Activated naive CD4-positive, alpha-beta T cell treated with anti-CD3 and anti-CD28 coated beads, Interleukin-2, amount 50 U/mL, for 72 hours (primary cell): ENCODE measurements around the gene METTL16. TPM values are rescaled to one million over a fixed set of nuclear protein-coding genes. Genes with fewer than 3 reads are reported as not detected.
A peak's percentile ranks its signal among the peaks of the same experiment; 100 is the strongest.
"Not testable (repeated sequence)": the region's sequence is repeated elsewhere in the genome, so short reads cannot be mapped to it uniquely, and the experiment has no call there.

ENCODE experiments used
- ATAC-seq, 2 donors: fragments of 150-1000 bp; cut with Tn5 transposase; 2 replicates each; pipeline ENCODE4 v1.10.0; 2021; ENCODE audit warnings: mild to moderate bottlenecking in 2 of 2, moderate library complexity in 2 of 2
- DNase-seq, 2 donors: peaks; one replicate each; pipeline ENCODE4 v3.0.0; 2021 to 2022; ENCODE audit warnings: low spot score in 2 of 2
- H3K27ac Mint-ChIP-seq, 2 donors: one replicate each; pipeline ENCODE4 v1.8.0; 2022; ENCODE audit warnings: mild to moderate bottlenecking in 2 of 2, mixed read lengths in 2 of 2
- H3K36me3 Mint-ChIP-seq, 2 donors: one replicate each; pipeline ENCODE4 v1.8.0; 2022; ENCODE audit warnings: mixed read lengths in 2 of 2
- H3K9me3 Mint-ChIP-seq, 2 donors: one replicate each; pipeline ENCODE4 v1.8.0; 2022; ENCODE audit warnings: mixed read lengths in 2 of 2
- total RNA-seq, 2 donors: library from RNA; stranded (reverse); gene quantifications; one replicate each; pipeline ENCODE4 v1.2.3, GENCODE V29; 2022

Gene METTL16
- total RNA-seq = 10 to 100 TPM; 41.3 to 50.7 TPM

GRCh38 chr17:2511462-2512369 is at the start of gene METTL16:
Gene METTL16, minus strand, starts transcription at chr17:2511888. Its CDS starts 9,557 bp downstream, at chr17:2502331.
- H3K36me3 Mint-ChIP-seq = peaks cover 10 to 11% of the 10 kb centered on the region in 2 donors
- no peak within 1 kb of the TSS for H3K27ac Mint-ChIP-seq
- ATAC-seq (peak; percentile 98), DNase-seq (peak; percentile 96 to 97)
- no peaks in the 10 kb centered on the region for H3K9me3 Mint-ChIP-seq

GRCh38 chr17:2560658-2561057 is 49.0 kb upstream of the METTL16 start:
- no peak overlapping the region for H3K27ac Mint-ChIP-seq

GRCh38 chr17:2551928-2552327 is 40.2 kb upstream of the METTL16 start:
- no peak overlapping the region for H3K27ac Mint-ChIP-seq
- peaks cover 0 to 8% of the 10 kb centered on the region in 2 donors for H3K9me3 Mint-ChIP-seq

More at GRCh38 chr17:2560658-2561057, 49.0 kb upstream of the METTL16 start:
- H3K9me3 Mint-ChIP-seq = peaks cover 0 to 11% of the 10 kb centered on the region in 2 donors
- no peak for DNase-seq
- ATAC-seq = no peak
- H3K36me3 Mint-ChIP-seq = no peaks in the 10 kb centered on the region

GRCh38 chr17:2551493-2551892 is 39.8 kb upstream of the METTL16 start:
- Mint-ChIP-seq H3K27ac (no peak overlapping the region), H3K9me3 (peaks cover 0 to 4% of the 10 kb centered on the region in 2 donors), H3K36me3 (no peaks in the 10 kb centered on the region)
- ATAC-seq (no peak), DNase-seq (no peak)

More at GRCh38 chr17:2551928-2552327, 40.2 kb upstream of the METTL16 start:
- no peaks in the 10 kb centered on the region for H3K36me3 Mint-ChIP-seq
- ATAC-seq (no peak), DNase-seq (no peak)

GRCh38 chr17:2549392-2550211 is 37.9 kb upstream of the METTL16 start:
- ATAC-seq (no peak), DNase-seq (no peak)
- no peaks in the 10 kb centered on the region for H3K36me3 Mint-ChIP-seq
- no peaks in the 10 kb centered on the region for H3K9me3 Mint-ChIP-seq
- H3K27ac Mint-ChIP-seq = no peak overlapping the region

- not testable (repeated sequence) for H3K36me3 Mint-ChIP-seq, H3K9me3 Mint-ChIP-seq, ATAC-seq, H3K27ac Mint-ChIP-seq, DNase-seq
Observed at GRCh38 chr17:2548026-2548425, 36.3 kb upstream of the METTL16 start.

GRCh38 chr17:2547176-2547575 is 35.5 kb upstream of the METTL16 start:
- H3K36me3 Mint-ChIP-seq = no peaks in the 10 kb centered on the region
- no peak overlapping the region for H3K27ac Mint-ChIP-seq
- no peak for DNase-seq
- ATAC-seq = no peak
- no peaks in the 10 kb centered on the region for H3K9me3 Mint-ChIP-seq

- peak overlapping the region in 1 of 2 donors; percentile 27 for H3K27ac Mint-ChIP-seq
- no peak for ATAC-seq
- no peaks in the 10 kb centered on the region for H3K9me3 Mint-ChIP-seq
Observed at GRCh38 chr17:2545393-2545792, 33.7 kb upstream of the METTL16 start.

GRCh38 chr17:2542456-2542855 is 30.8 kb upstream of the METTL16 start:
- Mint-ChIP-seq H3K36me3 (no peaks in the 10 kb centered on the region), H3K27ac (no peak overlapping the region), H3K9me3 (no peaks in the 10 kb centered on the region)
- DNase-seq = no peak
- peak in 1 of 2 donors; percentile 44 for ATAC-seq

More at GRCh38 chr17:2545393-2545792, 33.7 kb upstream of the METTL16 start:
- no peaks in the 10 kb centered on the region for H3K36me3 Mint-ChIP-seq
- DNase-seq = no peak

GRCh38 chr17:2542056-2542455 is 30.4 kb upstream of the METTL16 start:
- Mint-ChIP-seq H3K36me3 (no peaks in the 10 kb centered on the region), H3K9me3 (no peaks in the 10 kb centered on the region), H3K27ac (peak overlapping the region in 1 of 2 donors; percentile 22)
- no peak for ATAC-seq
- no peak for DNase-seq

- not testable (repeated sequence) for H3K9me3 Mint-ChIP-seq, H3K27ac Mint-ChIP-seq, DNase-seq, ATAC-seq, H3K36me3 Mint-ChIP-seq
Observed at GRCh38 chr17:2537579-2537978, 25.9 kb upstream of the METTL16 start.

- DNase-seq = no peak
- ATAC-seq = no peak
- no peaks in the 10 kb centered on the region for H3K9me3 Mint-ChIP-seq
- no peaks in the 10 kb centered on the region for H3K36me3 Mint-ChIP-seq
- no peak overlapping the region for H3K27ac Mint-ChIP-seq
Observed at GRCh38 chr17:2532146-2532720, 20.5 kb upstream of the METTL16 start.

GRCh38 chr17:2531243-2531954 is 19.7 kb upstream of the METTL16 start:
- not testable (repeated sequence) for DNase-seq, H3K36me3 Mint-ChIP-seq, H3K27ac Mint-ChIP-seq, H3K9me3 Mint-ChIP-seq
- ATAC-seq = peak; percentile 52 to 53

- not testable (repeated sequence) for H3K9me3 Mint-ChIP-seq, ATAC-seq, H3K36me3 Mint-ChIP-seq, DNase-seq, H3K27ac Mint-ChIP-seq
Observed at GRCh38 chr17:2521775-2522410, 10.2 kb upstream of the METTL16 start.

- ATAC-seq (no peak), DNase-seq (no peak)
- H3K27ac Mint-ChIP-seq = no peak overlapping the region
- no peaks in the 10 kb centered on the region for H3K36me3 Mint-ChIP-seq
- no peaks in the 10 kb centered on the region for H3K9me3 Mint-ChIP-seq
Observed at GRCh38 chr17:2521257-2521656, 9.6 kb upstream of the METTL16 start.

- H3K27ac Mint-ChIP-seq = no peak overlapping the region
- H3K9me3 Mint-ChIP-seq = no peaks in the 10 kb centered on the region
- ATAC-seq (no peak), DNase-seq (no peak)
- H3K36me3 Mint-ChIP-seq = no peaks in the 10 kb centered on the region
Observed at GRCh38 chr17:2517539-2517938, 5.9 kb upstream of the METTL16 start.
